ENCODE data around the gene KDM4F. TPM values are rescaled to one million over a fixed set of nuclear protein-coding genes. Genes with fewer than 3 reads are reported as not detected.

The KDM4F gene
- total and polyA plus RNA-seq, 2 of the 8 experiments (the other 6 are each of a cell fraction or from before 2014, with no cell fraction given): not detected

DNA sequence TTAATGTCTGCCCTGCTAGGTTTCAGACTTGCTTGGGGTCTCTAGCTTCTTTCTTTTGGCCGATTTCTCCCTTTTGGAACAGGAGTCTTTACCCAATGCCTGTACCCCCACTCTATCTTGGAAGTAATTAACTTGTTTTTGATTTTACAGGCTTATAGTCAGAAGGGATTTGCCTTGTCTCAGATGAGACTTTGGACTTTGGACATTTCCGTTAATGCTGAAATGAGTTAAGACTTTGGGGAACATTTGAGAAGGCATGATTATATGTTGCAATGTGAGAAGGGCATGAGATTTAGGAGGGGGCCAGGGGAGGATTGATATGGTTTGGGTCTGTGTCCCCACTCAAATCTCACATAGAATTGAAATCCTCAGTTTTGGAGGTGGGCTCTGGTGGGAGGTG is 5.1 kb downstream of the KDM4F start:
- Histone ChIP-seq H3K9me3 (ENCODE audit: insufficient read depth in 2 of 2, low read depth in 1 of 2, low read length in 1 of 2) (no peaks in the 10 kb centered on the region; a peak in 1 of 4 replicates), H2BK120ac (replicated peaks; ENCODE audit: low read depth, low read length) (no peak overlapping the region), H3K27ac (ENCODE audit: low read depth, low read length) (no peak overlapping the region), H4K8ac (ENCODE audit: extremely low read depth, insufficient read depth, low read length) (no peak overlapping the region), H3K9ac (replicated peaks in 1 of 4; ENCODE audit: extremely low read depth in 1 of 4, low read depth in 3 of 4, low read length in 3 of 4) (no peak overlapping the region), H4K20me1 (replicated peaks in 1 of 2; ENCODE audit: control insufficient read depth in 1 of 2, insufficient read depth in 2 of 2, low read length in 2 of 2) (no peaks in the 10 kb centered on the region), H3K27me3 (replicated peaks in 1 of 4; ENCODE audit: control insufficient read depth in 3 of 4, extremely low read depth in 1 of 4, insufficient read depth in 3 of 4, low read length in 3 of 4) (no peaks in the 10 kb centered on the region; a peak in 1 of 7 replicates), H3K56ac (replicated peaks; ENCODE audit: insufficient read length, low read depth, low read length) (no peak overlapping the region), H3K4me2 (ENCODE audit: insufficient read depth in 1 of 2, low read depth in 2 of 2, low read length in 2 of 2) (no peak overlapping the region), H3K4me3 (ENCODE audit: extremely low read depth in 1 of 4, insufficient read depth in 2 of 4, low read depth in 3 of 4, low read length in 4 of 4) (no peak overlapping the region), H3K36me3 (ENCODE audit: control insufficient read depth in 2 of 4, insufficient read depth in 4 of 4, low read length in 3 of 4) (no peaks in the 10 kb centered on the region), H3K4me1 (replicated peaks in 1 of 4; ENCODE audit: control insufficient read depth in 3 of 4, insufficient read depth in 4 of 4, low read length in 3 of 4) (no peaks in the 10 kb centered on the region), H3K4ac (replicated peaks; ENCODE audit: insufficient read length, low read depth, low read length) (no peak overlapping the region), H2BK5ac (ENCODE audit: low read depth, low read length) (no peak overlapping the region), H2BK15ac (ENCODE audit: low read length) (no peak overlapping the region), H4K5ac (ENCODE audit: insufficient read length, low read depth, low read length) (no peak overlapping the region), H2BK12ac (ENCODE audit: low read depth, low read length) (no peak overlapping the region), H2AK5ac (ENCODE audit: low read depth, low read length) (no peak overlapping the region), H3K79me2 (ENCODE audit: control insufficient read depth in 1 of 2, insufficient read depth in 2 of 2, low read length in 2 of 2) (no peaks in the 10 kb centered on the region), H3K14ac (ENCODE audit: insufficient read length) (no peak overlapping the region), H2BK20ac (ENCODE audit: low read length) (no peak overlapping the region), H3K79me1 (ENCODE audit: low read depth, low read length) (no peaks in the 10 kb centered on the region), H3K23ac (ENCODE audit: insufficient read length) (no peak overlapping the region), H2AFZ (ENCODE audit: low read length) (no peak overlapping the region), H3K18ac (ENCODE audit: extremely low read depth, low read length) (no peak overlapping the region), H3K23me2 (ENCODE audit: low read depth, low read length) (no peaks in the 10 kb centered on the region), H4K91ac (replicated peaks; ENCODE audit: insufficient read length, low read length) (no peak overlapping the region)
- FAIRE-seq (no peak), DNase-seq (ENCODE audit: low read depth in 1 of 2, low spot score in 2 of 2) (no peak)
- ChIA-PET POLR2A (ENCODE audit: partially characterized antibody) (interaction anchor here (6.1 kb wide), 1 partner anchor 13 kb away, joined by 28 read pairs; the partner anchor contains the start of gene SRSF8), CTCF (ENCODE audit: partially characterized antibody) (interaction anchor here (1.4 to 1.6 kb wide), 2 partner anchors 11 to 13 kb away, joined by 3 to 5 read pairs; no protein-coding TSS in a partner anchor)
- TF ChIP-seq RFX5 (IDR thresholded peaks at IDR 0.05; ENCODE audit: borderline replicate concordance, low read depth, low read length) (no peak), TBP (IDR thresholded peaks at IDR 0.05; ENCODE audit: low read depth, low read length) (no peak), CHD1 (IDR thresholded peaks at IDR 0.05; ENCODE audit: low read depth, low read length) (no peak), E2F6 (IDR thresholded peaks at IDR 0.05) (no peak), ATF3 (IDR thresholded peaks at IDR 0.05; ENCODE audit: insufficient read depth, low read depth, low read length) (no peak)
- 81% methylated on average over 2 of the region's 2 CpGs; no CpG with 5 or more reads in 1 of the 2 experiments for WGBS, 2 experiments (ENCODE audit: extremely low coverage in 1 of 2, insufficient coverage in 1 of 2, insufficient read length in 1 of 2, insufficient replicate concordance in 2 of 2, low coverage in 1 of 2, low lambda C conversion rate in 2 of 2, missing lambda C conversion rate in 1 of 2)
